Purkinje cell (primary cell): ENCODE results near the gene HS3ST3A1. TPM values are rescaled to one million over a fixed set of nuclear protein-coding genes. Genes with fewer than 3 reads are reported as not detected.

Experiments
- polyA plus RNA-seq: library from polyadenylated mRNA; unstranded; fragments of >200 nt; fragmentation: Nextera tagmentation; gene quantifications from 2 replicates; pipeline ENCODE4 v1.2.1, GENCODE V29; 2014

HS3ST3A1 gene
- not detected in 2 replicates for polyA plus RNA-seq

GRCh38 chr17:13601776-13602551 lies at the start of gene HS3ST3A1:
Gene HS3ST3A1, minus strand, starts transcription at chr17:13601929. Its CDS starts 800 bp downstream, at chr17:13601129.

